Kidney epithelial cell (primary cell): ENCODE results near the gene GYG2. TPM values are rescaled to one million over a fixed set of nuclear protein-coding genes. Genes with fewer than 3 reads are reported as not detected.

ENCODE experiments used
- DNase-seq: peaks from one replicate; pipeline ENCODE4 v3.0.0-alpha.2; 2010; ENCODE audit warnings: low read depth
- H3K27me3 ChIP-seq: 2 replicates; pipeline ENCODE4 v1.6.0; 2011; ENCODE audit warnings: low read length; ENCODE audit not compliant: control insufficient read depth, insufficient read depth
- H3K36me3 ChIP-seq: 2 replicates; pipeline ENCODE4 v1.5.1; 2011; ENCODE audit warnings: low read length; ENCODE audit not compliant: control insufficient read depth, insufficient read depth
- H3K4me3 ChIP-seq: 2 replicates; pipeline ENCODE4 v1.5.1; 2011; ENCODE audit warnings: low read depth, mild to moderate bottlenecking, control low read depth, low read length
- CTCF ChIP-seq: IDR thresholded peaks from 2 replicates; pipeline ENCODE4 v1.5.1; 2011; ENCODE audit warnings: mild to moderate bottlenecking, moderate library complexity, low read length, control low read depth, inconsistent platforms; ENCODE audit not compliant: insufficient read depth, poor library complexity, severe bottlenecking
- total RNA-seq: library from RNA; depleted of rRNA; stranded (reverse); fragments of >200 nt; gene quantifications from 2 replicates; pipeline ENCODE4 v1.2.3, GENCODE V29; 2015

Gene GYG2
- total RNA-seq, 1 donor from 2014 or later, result 2.2 TPM

GRCh38 chrX:2871831-2872230 is 43.1 kb downstream of the GYG2 start:
- DNase-seq, result no peak
- Histone ChIP-seq H3K4me3 (no peak overlapping the region), H3K36me3 (no peaks in the 10 kb centered on the region), H3K27me3 (no peaks in the 10 kb centered on the region)
- no peak for TF ChIP-seq CTCF

- no peak for DNase-seq
- TF ChIP-seq CTCF, result no peak
- Histone ChIP-seq H3K36me3 (no peaks in the 10 kb centered on the region), H3K27me3 (no peaks in the 10 kb centered on the region), H3K4me3 (no peak overlapping the region)
These were observed 44.0 kb downstream of the GYG2 start for GRCh38 chrX:2872671-2873277.

- Histone ChIP-seq H3K4me3 (no peak overlapping the region), H3K27me3 (no peaks in the 10 kb centered on the region), H3K36me3 (no peaks in the 10 kb centered on the region)
- TF ChIP-seq CTCF, result no peak
- no peak for DNase-seq
These were observed 45.7 kb downstream of the GYG2 start for GRCh38 chrX:2874222-2875135.

- H3K36me3 ChIP-seq, result no peaks in the 10 kb centered on the region
- no peak for DNase-seq
- no peaks in the 10 kb centered on the region for H3K27me3 ChIP-seq
- no peak for TF ChIP-seq CTCF
- H3K4me3 ChIP-seq, result no peak overlapping the region
These were observed 46.4 kb downstream of the GYG2 start for GRCh38 chrX:2875136-2875481.

GRCh38 chrX:2875798-2876399 is 47.2 kb downstream of the GYG2 start:
- no peaks in the 10 kb centered on the region for H3K27me3 ChIP-seq
- no peak for DNase-seq
- H3K36me3 ChIP-seq, result no peaks in the 10 kb centered on the region
- H3K4me3 ChIP-seq, result no peak overlapping the region
- TF ChIP-seq CTCF, result peak; percentile 52
